ENCODE results near the gene EPX. TPM values are rescaled to one million over a fixed set of nuclear protein-coding genes. Genes with fewer than 3 reads are reported as not detected.

The EPX gene
- polyA plus RNA-seq, 1 donor (not counting 4 experiments of a cell fraction or from before 2014, with no cell fraction given) = not detected

DNA sequence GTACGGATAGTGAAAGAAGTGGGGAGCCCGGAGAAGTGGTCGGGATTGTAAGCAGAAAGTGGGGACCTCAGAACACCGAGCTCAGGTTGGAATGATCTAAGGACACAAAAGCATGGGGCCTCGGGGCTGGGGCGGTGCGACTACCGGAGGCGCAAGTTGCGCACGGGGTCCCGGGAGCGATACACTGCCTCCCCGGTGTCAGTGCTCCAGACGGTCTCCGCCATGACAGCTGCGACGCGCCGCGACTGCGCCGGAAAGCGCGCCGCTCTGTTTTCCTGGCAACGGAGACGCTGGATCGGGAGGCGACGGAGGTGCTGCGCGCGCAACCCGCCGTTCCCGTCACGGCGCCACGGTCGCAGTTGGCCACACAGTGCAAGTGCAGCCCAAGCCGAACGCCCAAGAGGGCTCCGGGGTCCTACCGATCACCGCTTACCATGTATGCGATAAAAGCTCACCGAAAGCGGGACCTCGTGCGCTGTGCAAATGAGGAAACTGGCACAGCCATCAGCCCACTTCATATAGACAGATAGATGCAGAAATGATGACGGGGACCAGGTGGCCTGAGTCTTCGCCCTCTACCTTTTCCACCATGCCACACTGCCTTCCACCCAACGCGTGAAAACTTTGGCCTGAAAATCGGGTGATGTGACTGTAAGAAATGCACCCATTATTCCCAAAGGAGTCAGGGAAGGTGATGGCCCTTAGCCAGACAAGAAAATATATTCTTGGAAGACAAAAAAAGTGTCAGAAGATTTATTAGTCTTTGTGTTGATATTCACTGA lies 26.7 kb downstream of the EPX start, which contains the start of gene MKS1:
Gene MKS1 (minus strand): TSS at position 249 of the 782 bp plus-strand sequence. CDS start 25 bp downstream, at position 224.
- H3K36me3 ChIP-seq (ENCODE audit: control insufficient read depth in 2 of 2, extremely low read depth in 1 of 2, insufficient read depth in 2 of 2, low read length in 2 of 2) = peaks cover 0 to 2% of the 10 kb centered on the region in 2 experiments
- H3K27me3 ChIP-seq (ENCODE audit: control insufficient read depth, extremely low read depth, insufficient read depth, low read length) = no peaks in the 10 kb centered on the region
- dilution Hi-C loops (cut with MboI; ENCODE audit: extremely low pct_ligation_motif_present, low sequenced_read_pairs) = no loop called here
- H3K9me3 ChIP-seq (ENCODE audit: control insufficient read depth, low read depth, low read length) = no peaks in the 10 kb centered on the region
- peak within 1 kb of the TSS; percentile 77 for H3K27ac ChIP-seq (ENCODE audit: control insufficient read depth, insufficient read depth, low read length)
- no peaks in the 10 kb centered on the region for H3K9me1 ChIP-seq (ENCODE audit: control insufficient read depth, extremely low read depth, insufficient read depth, low read length)
- no peaks in the 10 kb centered on the region for H4K20me1 ChIP-seq (ENCODE audit: control insufficient read depth, extremely low read depth, insufficient read depth, low read length)
- FAIRE-seq = peak; percentile 53
- H3K4me2 ChIP-seq (ENCODE audit: control insufficient read depth, extremely low read depth, insufficient read depth, low read depth, low read length) = peak within 1 kb of the TSS; percentile 99
- peak; percentile 23 for DNase-seq (ENCODE audit: low read depth, low spot score)
- H3K4me3 ChIP-seq (ENCODE audit: control insufficient read depth in 2 of 3, extremely low read depth in 1 of 3, insufficient read depth in 2 of 3, low read depth in 1 of 3, low read length in 3 of 3) = peak within 1 kb of the TSS; percentile 86 to 92 (median 88)
- H3K4me1 ChIP-seq (ENCODE audit: control insufficient read depth, extremely low read depth, insufficient read depth, low read length) = peaks cover 13% of the 10 kb centered on the region
- peak within 1 kb of the TSS; percentile 99 for H2AFZ ChIP-seq (ENCODE audit: control insufficient read depth, low read length)
- TF ChIP-seq, protein P1, sequence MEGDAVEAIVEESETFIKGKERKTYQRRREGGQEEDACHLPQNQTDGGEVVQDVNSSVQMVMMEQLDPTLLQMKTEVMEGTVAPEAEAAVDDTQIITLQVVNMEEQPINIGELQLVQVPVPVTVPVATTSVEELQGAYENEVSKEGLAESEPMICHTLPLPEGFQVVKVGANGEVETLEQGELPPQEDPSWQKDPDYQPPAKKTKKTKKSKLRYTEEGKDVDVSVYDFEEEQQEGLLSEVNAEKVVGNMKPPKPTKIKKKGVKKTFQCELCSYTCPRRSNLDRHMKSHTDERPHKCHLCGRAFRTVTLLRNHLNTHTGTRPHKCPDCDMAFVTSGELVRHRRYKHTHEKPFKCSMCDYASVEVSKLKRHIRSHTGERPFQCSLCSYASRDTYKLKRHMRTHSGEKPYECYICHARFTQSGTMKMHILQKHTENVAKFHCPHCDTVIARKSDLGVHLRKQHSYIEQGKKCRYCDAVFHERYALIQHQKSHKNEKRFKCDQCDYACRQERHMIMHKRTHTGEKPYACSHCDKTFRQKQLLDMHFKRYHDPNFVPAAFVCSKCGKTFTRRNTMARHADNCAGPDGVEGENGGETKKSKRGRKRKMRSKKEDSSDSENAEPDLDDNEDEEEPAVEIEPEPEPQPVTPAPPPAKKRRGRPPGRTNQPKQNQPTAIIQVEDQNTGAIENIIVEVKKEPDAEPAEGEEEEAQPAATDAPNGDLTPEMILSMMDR (optimal IDR thresholded peaks at IDR 0.05 in 1 of 3, IDR thresholded peaks at IDR 0.05 in 1 of 3, conservative IDR thresholded peaks at IDR 0.05 in 1 of 3; ENCODE audit: extremely low read depth in 1 of 3, insufficient read depth in 2 of 3, low read length in 3 of 3) = peak; percentile 55 to 81 (median 80)
- no peak for TF ChIP-seq EZH2 (IDR thresholded peaks at IDR 0.05; ENCODE audit: low read length)
- peak within 1 kb of the TSS; percentile 88 for H3K9ac ChIP-seq (ENCODE audit: control insufficient read depth, extremely low read depth, insufficient read depth, low read length)
- H3K79me2 ChIP-seq (ENCODE audit: control insufficient read depth, insufficient read depth, low read length) = no peaks in the 10 kb centered on the region

DNA sequence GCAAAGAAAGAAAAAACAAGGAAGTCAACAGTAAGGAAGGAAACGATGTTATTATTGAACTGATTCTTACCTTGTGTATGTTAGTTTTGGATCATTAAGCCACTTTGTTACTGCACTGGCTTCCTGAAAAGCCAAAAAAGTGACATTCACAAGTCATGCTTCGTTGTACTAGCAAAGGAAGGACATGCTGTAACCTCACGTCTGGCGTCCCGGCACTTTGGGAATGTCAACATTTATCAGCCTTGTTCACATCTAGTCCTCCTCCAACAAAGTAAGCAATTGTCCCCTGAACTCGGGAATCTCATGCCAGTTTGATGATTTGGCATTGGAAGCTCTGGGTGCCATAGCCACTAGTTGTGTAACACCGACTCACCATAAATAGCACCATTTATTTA lies 27.3 kb downstream of the EPX start:
- Histone ChIP-seq H3K27me3 (ENCODE audit: control insufficient read depth, extremely low read depth, insufficient read depth, low read length) (no peaks in the 10 kb centered on the region), H3K9me1 (ENCODE audit: control insufficient read depth, extremely low read depth, insufficient read depth, low read length) (no peaks in the 10 kb centered on the region), H3K4me2 (ENCODE audit: control insufficient read depth, extremely low read depth, insufficient read depth, low read depth, low read length) (peak overlapping the region; percentile 92), H2AFZ (ENCODE audit: control insufficient read depth, low read length) (peak overlapping the region; percentile 99), H3K79me2 (ENCODE audit: control insufficient read depth, insufficient read depth, low read length) (no peaks in the 10 kb centered on the region), H3K4me1 (ENCODE audit: control insufficient read depth, extremely low read depth, insufficient read depth, low read length) (peaks cover 18% of the 10 kb centered on the region), H3K9ac (ENCODE audit: control insufficient read depth, extremely low read depth, insufficient read depth, low read length) (no peak overlapping the region), H3K9me3 (ENCODE audit: control insufficient read depth, low read depth, low read length) (no peaks in the 10 kb centered on the region), H3K4me3 (ENCODE audit: control insufficient read depth in 2 of 3, extremely low read depth in 1 of 3, insufficient read depth in 2 of 3, low read depth in 1 of 3, low read length in 3 of 3) (peak overlapping the region; percentile 61 to 92 (median 86)), H3K27ac (ENCODE audit: control insufficient read depth, insufficient read depth, low read length) (peak overlapping the region; percentile 77), H3K36me3 (ENCODE audit: control insufficient read depth in 2 of 2, extremely low read depth in 1 of 2, insufficient read depth in 2 of 2, low read length in 2 of 2) (peaks cover 0 to 2% of the 10 kb centered on the region in 2 experiments), H4K20me1 (ENCODE audit: control insufficient read depth, extremely low read depth, insufficient read depth, low read length) (no peaks in the 10 kb centered on the region)
- no peak for DNase-seq (ENCODE audit: low read depth, low spot score)
- dilution Hi-C loops (cut with MboI; ENCODE audit: extremely low pct_ligation_motif_present, low sequenced_read_pairs) = no loop called here
- FAIRE-seq = no peak
- TF ChIP-seq, protein P1 (optimal IDR thresholded peaks at IDR 0.05 in 1 of 3, IDR thresholded peaks at IDR 0.05 in 1 of 3, conservative IDR thresholded peaks at IDR 0.05 in 1 of 3; ENCODE audit: extremely low read depth in 1 of 3, insufficient read depth in 2 of 3, low read length in 3 of 3) = no peak
- TF ChIP-seq EZH2 (IDR thresholded peaks at IDR 0.05; ENCODE audit: low read length) = no peak

Data from keratinocyte (primary cell).